PC-9 (cell line): ENCODE measurements around the gene CENPP. TPM values are rescaled to one million over a fixed set of nuclear protein-coding genes. Genes with fewer than 3 reads are reported as not detected.
"Not testable (repeated sequence)": the region's sequence is repeated elsewhere in the genome, so short reads cannot be mapped to it uniquely, and the experiment has no call there.

Source experiments
- BruUV-seq: library from RNA; stranded (reverse); fragments of 400-500 nt; replicated peaks from 2 replicates; lab custom pipeline; 2021; lab: Mats Ljungman, UMichigan
- CTCF ChIA-PET: fragments of 300-600 bp; sonication (Branson Sonifier 250); formaldehyde crosslinking; loops from one replicate; lab custom pipeline; 2022; ENCODE audit warnings: antibody characterized with exemption; lab: Charles Lee
- POLR2A ChIA-PET: fragments of 300-600 bp; sonication (Branson Sonifier 250); formaldehyde crosslinking; loops from one replicate; lab custom pipeline; 2022; ENCODE audit warnings: antibody characterized with exemption; ENCODE audit not compliant: unreplicated experiment; lab: Charles Lee
- DNase-seq, 2 experiments: peaks; one replicate each; pipeline versions ENCODE4 v3.0.0 to v3.0.0-alpha.2; 2015 to 2022; ENCODE audit warnings: mixed read lengths in 1 of 2
- H2AFZ ChIP-seq: fragments of 200-600 bp; sonication (generic); 2 replicates; pipeline ENCODE4 v1.8.1; 2017; ENCODE audit warnings: antibody characterized with exemption
- H3F3A ChIP-seq: fragments of 200-600 bp; sonication (generic); 2 replicates; pipeline ENCODE4 v1.8.1; 2017; ENCODE audit warnings: antibody characterized with exemption, mild to moderate bottlenecking, low read depth; ENCODE audit not compliant: insufficient read depth
- H3K27ac ChIP-seq: fragments of 200-600 bp; sonication (generic); 2 replicates; pipeline ENCODE4 v1.6.1; 2016; ENCODE audit warnings: mixed run types
- H3K27me3 ChIP-seq: fragments of 200-600 bp; sonication (generic); 2 replicates; pipeline ENCODE4 v1.6.1; 2016; ENCODE audit warnings: low read depth, mixed run types; ENCODE audit not compliant: insufficient read depth
- H3K36me3 ChIP-seq: fragments of 200-600 bp; sonication (generic); 2 replicates; pipeline ENCODE4 v1.6.1; 2016; ENCODE audit warnings: low read depth, mixed run types
- H3K4me1 ChIP-seq: fragments of 200-600 bp; sonication (generic); replicated peaks from 2 replicates; pipeline ENCODE4 v1.6.1; 2016; ENCODE audit warnings: mixed run types; ENCODE audit not compliant: insufficient read depth
- H3K4me2 ChIP-seq: fragments of 200-600 bp; sonication (generic); 2 replicates; pipeline ENCODE4 v1.6.1; 2017; ENCODE audit warnings: mixed run types
- H3K4me3 ChIP-seq: fragments of 200-600 bp; sonication (generic); 2 replicates; pipeline ENCODE4 v1.6.1; 2016; ENCODE audit warnings: mixed run types
- H3K79me2 ChIP-seq: fragments of 200-600 bp; sonication (generic); 2 replicates; pipeline ENCODE4 v1.6.1; 2017; ENCODE audit warnings: low read depth, mixed run types
- H3K9me2 ChIP-seq: fragments of 200-600 bp; sonication (generic); 2 replicates; pipeline ENCODE4 v1.8.1; 2017; ENCODE audit warnings: mild to moderate bottlenecking; ENCODE audit not compliant: insufficient read depth
- H3K9me3 ChIP-seq: fragments of 200-600 bp; sonication (generic); 2 replicates; pipeline ENCODE4 v1.8.1; 2016; ENCODE audit warnings: low read depth; ENCODE audit not compliant: insufficient read depth
- H4K20me1 ChIP-seq: fragments of 200-600 bp; sonication (generic); 2 replicates; pipeline ENCODE4 v1.8.1; 2017; ENCODE audit not compliant: insufficient read depth
- CTCF ChIP-seq: fragments of 200-600 bp; sonication (generic); conservative IDR thresholded peaks from 2 replicates; pipeline ENCODE4 v1.6.1; 2017; ENCODE audit warnings: mixed run types, antibody characterized with exemption, mild to moderate bottlenecking, moderate library complexity
- EZH2 ChIP-seq: fragments of 200-600 bp; sonication (generic); IDR thresholded peaks from 2 replicates; pipeline ENCODE4 v1.8.0; 2017; ENCODE audit warnings: antibody characterized with exemption, low read depth
- intact Hi-C: fragments of 100-400 bp; cut with micrococcal nuclease; formaldehyde crosslinking; loops from one replicate; pipeline ENCODE4 v1.10.0; 2022; ENCODE audit not compliant: unreplicated experiment
- total RNA-seq: library from RNA; stranded (reverse); gene quantifications from 2 replicates; pipeline ENCODE4 v1.2.3, GENCODE V29; 2021

The CENPP gene
- total RNA-seq, 1 experiment from 2014 or later, result 10.0 TPM

GRCh38 chr9:92592946-92593861 lies 267.5 kb downstream of the CENPP start:
- CTCF ChIA-PET, result no interaction called here
- intact Hi-C loops, result no loop called here

GRCh38 chr9:92595075-92595474 lies 269.3 kb downstream of the CENPP start:
- H4K20me1 ChIP-seq, H3K4me1 ChIP-seq, H3K4me2 ChIP-seq, H3K9me3 ChIP-seq, H3K36me3 ChIP-seq, POLR2A ChIA-PET, H3K27me3 ChIP-seq, intact Hi-C loops, H3K4me3 ChIP-seq, H2AFZ ChIP-seq, H3F3A ChIP-seq, BruUV-seq, CTCF ChIA-PET, H3K27ac ChIP-seq, H3K9me2 ChIP-seq, H3K79me2 ChIP-seq, DNase-seq: not testable (repeated sequence)

More at GRCh38 chr9:92592946-92593861, 267.5 kb downstream of the CENPP start:
- TF ChIP-seq CTCF (no peak), EZH2 (no peak)
- Histone ChIP-seq H3K36me3 (no peaks in the 10 kb centered on the region), H3K4me3 (no peak overlapping the region), H3K4me2 (no peak overlapping the region), H3K4me1 (no peaks in the 10 kb centered on the region), H3K9me2 (no peaks in the 10 kb centered on the region), H3F3A (no peaks in the 10 kb centered on the region), H2AFZ (no peak overlapping the region), H4K20me1 (no peaks in the 10 kb centered on the region), H3K27me3 (no peaks in the 10 kb centered on the region), H3K27ac (no peak overlapping the region), H3K9me3 (no peaks in the 10 kb centered on the region), H3K79me2 (no peaks in the 10 kb centered on the region)
- BruUV-seq, result no TSS peak
- POLR2A ChIA-PET, result no interaction called here
- DNase-seq, result no peak

GRCh38 chr9:92595930-92596329 lies 270.2 kb downstream of the CENPP start:
- no peaks in the 10 kb centered on the region for H3K9me3 ChIP-seq
- DNase-seq, result no peak
- no peaks in the 10 kb centered on the region for H3K9me2 ChIP-seq
- no peaks in the 10 kb centered on the region for H3K27me3 ChIP-seq
- TF ChIP-seq CTCF, result no peak
- TF ChIP-seq EZH2, result no peak
- H3K4me2 ChIP-seq, result no peak overlapping the region
- no peaks in the 10 kb centered on the region for H3K4me1 ChIP-seq
- no peaks in the 10 kb centered on the region for H3K36me3 ChIP-seq
- H2AFZ ChIP-seq, result no peak overlapping the region
- POLR2A ChIA-PET, result no interaction called here
- no peak overlapping the region for H3K4me3 ChIP-seq
- intact Hi-C loops, result no loop called here
- H4K20me1 ChIP-seq, result no peaks in the 10 kb centered on the region
- H3K27ac ChIP-seq, result no peak overlapping the region
- no peaks in the 10 kb centered on the region for H3F3A ChIP-seq
- no TSS peak for BruUV-seq
- CTCF ChIA-PET, result no interaction called here
- H3K79me2 ChIP-seq, result no peaks in the 10 kb centered on the region
